ENCODE data around the gene ASCL4.

The ASCL4 gene

DNA sequence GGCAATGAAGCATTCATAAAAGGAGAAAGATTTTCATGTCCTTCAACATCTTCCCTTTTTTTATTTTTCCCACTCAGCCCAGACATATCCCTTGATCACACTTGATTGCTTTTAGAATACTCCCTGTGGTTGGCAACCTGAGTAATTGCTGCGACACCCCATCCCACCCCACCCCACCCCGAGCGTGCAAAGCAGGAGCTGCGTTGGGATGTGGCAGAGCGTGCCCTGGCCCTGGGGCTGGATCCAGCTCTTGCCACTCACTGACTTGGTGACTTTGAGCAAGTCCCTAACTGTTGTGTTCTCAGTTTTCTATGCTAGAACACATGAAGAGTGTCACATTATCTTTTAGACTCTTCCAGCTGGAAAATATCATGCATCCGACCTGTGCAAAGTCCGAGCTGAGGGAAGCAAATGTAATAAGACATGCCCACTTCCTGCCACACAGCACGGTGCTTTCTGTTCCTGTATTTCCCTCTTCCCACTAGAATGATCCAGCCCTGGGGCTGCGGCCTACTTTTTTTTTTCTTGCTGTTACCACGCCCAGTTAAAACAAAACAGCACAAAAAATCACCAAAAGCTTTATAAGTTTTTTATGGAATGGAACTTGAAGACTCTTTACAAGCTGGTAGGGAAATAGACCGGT, 4.0 kb downstream of the ASCL4 start:
- no peak for DNase-seq (ENCODE audit: low spot score)

DNA sequence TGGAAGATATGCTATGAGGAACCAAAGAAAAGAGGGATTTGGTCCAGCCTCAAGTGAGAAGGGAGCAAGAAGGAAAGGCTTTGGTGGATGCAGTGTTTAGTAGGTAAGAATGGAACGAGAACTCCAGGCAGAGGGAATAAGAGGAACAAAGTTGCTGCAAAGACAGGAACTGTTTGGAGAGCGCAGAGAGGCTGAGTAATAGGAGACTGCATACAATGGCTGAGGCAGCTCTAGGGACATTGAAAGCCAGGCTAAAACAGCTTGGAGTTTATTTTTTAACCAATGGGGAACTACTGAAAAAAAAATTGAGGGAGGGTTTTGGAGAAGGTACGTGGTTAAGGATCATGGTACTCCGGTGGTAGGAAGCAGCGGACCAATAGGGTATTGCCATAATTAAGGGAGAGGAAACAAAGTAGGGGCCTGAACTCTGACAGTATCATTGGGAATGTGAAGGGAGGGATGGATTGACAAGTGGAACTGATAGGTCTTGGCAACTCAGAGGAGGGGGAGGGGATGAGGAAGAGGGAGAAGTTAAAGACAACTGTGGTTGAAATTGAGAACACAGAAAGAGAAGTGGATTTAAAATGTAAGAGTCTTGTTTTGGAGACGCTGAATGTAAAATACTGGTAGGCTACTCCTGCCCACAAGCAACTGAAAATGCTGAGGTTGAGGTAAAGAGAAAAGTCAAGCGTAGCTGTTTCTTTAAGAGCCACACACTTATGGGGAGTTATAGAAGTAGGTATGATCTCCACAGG, 4.8 kb downstream of the ASCL4 start:
- DNase-seq (ENCODE audit: low spot score) = no peak

DNA sequence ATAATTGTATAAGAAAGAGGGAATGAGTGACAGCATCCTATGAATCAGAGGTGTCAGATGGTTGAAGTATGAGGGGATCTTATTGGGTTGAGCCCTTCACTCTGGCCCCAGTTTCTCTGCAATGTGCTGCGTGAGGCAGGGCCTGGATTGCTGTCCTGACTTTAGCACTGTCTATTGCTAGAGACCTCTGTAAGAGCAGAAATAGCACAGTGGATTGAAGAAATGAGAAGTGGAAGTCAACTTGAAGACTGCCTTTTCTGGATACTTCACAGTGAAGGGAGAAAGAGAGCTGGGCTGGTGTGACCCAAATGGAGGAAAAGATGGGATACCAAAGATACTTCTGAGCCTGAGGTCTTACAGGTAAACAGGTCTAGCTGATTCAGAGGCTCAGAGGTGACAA, 5.8 kb downstream of the ASCL4 start:
- DNase-seq (ENCODE audit: low spot score) = no peak

DNA sequence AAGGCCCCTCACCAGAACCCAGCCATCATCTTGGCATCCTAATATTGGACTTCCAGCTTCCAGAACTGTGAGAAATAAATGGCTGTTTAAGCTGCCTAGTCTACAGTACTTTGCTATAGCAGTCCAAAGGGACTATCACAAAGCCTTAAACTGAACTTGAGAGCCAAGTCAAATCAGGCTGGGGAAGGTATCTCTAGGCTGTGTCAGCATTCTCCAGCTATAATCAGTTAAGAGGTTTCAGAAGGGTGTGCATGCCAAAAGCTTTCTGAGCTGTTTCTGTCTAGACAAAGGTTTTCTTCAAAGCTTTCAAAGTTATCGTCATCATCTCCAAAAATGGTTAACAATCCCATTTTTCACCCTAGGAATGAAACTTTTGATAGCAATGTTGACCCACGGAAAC, 7.6 kb downstream of the ASCL4 start:
- DNase-seq (ENCODE audit: low spot score) = no peak

DNA sequence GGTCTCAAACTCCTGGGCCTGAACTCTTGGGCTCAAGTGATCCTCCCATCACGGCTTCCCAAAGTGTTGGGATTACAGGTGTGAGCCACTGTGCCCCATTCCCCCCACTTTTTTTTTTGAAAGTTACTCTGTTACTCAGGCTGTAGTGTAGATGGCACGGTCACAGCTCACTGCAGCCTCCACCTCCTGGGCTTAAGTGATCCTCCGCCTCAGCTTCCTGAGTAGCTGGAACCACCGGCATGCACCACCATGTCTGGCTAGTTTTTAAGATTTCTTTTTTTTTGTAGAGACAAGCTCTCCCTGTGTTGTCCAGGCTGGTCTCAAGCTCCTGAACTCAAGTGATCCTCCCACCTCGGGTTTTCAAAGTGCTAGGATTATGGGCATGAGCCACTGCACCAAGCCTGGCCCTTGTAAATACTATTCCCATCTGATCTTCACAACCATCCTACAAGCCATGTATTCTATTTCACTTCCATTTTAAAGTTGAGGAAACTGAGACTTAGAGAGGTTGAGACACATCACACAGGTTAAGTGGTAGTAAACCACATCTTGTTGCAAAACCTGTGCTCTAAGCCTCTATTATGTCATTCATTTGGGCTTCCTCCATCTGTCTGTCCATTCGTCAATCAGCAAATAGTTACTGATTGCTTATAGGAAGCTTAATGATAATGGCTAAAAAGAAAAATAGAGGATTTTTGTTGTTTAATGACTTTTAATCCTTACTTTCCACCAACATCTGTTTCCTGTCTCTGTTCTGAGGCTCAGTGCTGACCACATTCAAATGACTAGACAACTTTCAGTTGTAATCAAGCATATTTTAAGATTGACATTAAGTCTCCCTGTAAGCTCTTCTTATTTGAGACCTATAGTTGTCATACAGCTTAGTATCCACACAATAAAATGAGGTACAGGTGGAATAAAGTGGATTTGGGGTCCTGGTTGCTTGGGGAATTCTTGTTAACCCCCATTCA, 9.2 kb downstream of the ASCL4 start:
- DNase-seq (ENCODE audit: low spot score) = no peak

DNA sequence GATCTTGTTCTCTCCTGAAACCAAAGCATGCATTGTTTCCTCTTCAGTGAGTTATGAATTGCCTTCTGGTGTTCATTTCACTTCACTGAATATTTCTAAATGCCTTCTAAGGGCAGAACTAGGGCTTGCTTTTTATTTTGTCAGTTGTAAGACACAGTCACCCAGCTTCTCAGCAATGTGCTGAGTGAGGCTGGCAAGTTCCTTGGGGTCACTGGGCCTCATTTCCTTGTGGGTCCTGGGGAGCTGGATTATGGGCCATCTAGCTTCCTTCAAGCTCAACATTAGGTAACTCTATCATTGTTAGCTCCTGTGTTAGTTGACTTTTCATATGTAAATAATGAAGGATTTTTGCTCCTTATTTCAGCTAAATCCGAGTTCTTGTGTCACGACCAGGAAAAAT, 13.8 kb downstream of the ASCL4 start:
- no peak for DNase-seq (ENCODE audit: low spot score)

DNA sequence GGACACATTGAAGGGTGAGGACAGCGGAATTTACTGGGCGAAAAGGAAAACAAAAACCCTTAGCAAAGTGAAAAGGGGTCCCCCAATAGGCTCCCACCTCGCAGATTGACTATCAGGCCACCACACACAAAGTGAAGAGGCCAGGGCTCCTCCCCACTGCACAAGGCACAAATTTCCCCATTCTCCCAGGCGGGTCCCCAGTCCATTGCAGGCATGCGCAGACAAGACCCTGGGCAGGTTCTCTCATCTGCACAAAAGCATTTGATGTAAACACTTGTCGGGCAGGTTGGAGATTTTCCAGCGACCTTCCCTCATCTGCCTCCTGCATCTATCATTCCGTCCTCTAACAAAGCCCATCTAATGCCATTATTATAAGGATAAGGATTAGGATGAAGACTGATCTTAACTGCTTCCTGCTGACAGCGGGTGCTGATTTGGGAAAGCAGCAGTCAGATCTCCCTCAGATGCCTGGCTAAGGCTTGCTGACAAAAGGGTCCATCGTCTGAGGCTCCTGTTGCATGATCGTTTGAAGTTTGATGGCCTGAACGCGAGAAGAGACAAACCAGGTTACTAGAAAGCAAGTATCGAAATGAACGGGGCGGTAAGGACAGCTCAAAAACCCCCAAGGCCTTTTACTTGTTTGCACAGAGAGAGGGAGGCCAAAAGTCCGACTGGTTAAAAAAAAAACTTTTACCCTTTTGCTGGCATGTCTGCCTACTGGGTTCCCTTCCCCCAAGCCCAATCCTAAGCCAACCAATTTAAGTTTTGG, 14.4 kb downstream of the ASCL4 start:
- DNase-seq (ENCODE audit: low spot score) = no peak

DNA sequence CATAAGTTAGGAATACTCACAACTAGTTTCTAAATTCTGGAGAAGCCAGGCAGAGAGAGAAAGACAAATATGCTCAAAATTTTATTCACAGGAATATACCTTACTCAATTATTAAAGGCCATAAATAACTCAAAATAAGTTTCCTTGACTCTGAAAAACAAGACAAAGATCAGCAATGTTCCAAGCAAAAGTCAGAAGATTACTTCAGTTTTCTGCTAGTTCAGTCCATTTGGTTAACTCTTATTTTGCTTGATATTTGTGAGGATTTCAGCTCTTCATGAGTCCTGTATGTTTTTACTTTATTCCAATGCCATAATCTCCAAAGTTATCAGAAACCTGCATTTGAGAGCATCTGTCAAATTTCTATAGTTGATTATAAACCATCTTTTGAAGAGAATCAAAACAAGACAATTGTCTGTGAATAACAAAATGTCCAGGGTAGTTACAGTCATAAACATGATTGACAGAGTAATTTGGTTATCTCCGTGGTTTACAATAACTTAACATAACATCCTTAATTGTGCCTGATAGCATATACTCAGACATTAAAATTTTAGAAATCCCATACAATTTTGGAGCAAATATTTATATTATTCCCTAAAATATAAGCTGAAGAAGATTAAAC, 17.1 kb downstream of the ASCL4 start:
- no peak for DNase-seq (ENCODE audit: low spot score)

DNA sequence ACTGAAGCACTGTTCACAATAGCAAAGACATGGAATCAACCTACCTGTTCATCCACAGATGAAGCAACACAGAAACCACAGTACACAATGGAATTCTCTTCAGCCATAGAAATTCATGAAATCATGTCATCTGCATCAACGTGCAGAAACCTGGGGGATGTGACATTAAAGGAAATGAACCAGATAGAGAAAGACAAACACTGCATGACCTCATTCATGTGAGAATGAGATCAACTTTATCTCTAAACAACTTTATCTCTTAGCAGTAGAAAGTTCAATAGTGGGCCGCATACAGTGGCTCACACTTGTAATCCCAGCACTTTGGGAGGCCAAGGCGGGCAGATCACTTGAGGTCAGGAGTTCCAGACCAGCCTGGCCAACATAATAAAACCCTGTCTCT, 19.9 kb downstream of the ASCL4 start:
- no peak for DNase-seq (ENCODE audit: low spot score)

DNA sequence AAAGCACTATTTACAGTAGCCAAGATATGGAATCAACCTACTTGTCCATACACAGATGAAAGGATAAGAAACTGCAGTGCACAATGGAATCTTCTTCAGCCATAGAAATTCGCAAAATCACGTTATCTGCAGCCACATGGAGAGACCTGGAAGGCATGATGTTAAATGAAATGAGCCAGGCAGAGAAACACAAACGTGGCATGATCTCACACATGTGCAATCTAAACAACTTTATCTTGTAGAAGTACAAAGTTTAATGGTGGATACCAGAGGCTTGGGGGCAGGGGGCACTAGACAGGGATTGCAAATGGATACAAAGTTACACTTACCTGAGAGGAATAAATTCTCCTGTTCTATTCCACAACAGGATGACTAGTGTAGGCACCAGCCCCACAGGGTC, 24.1 kb downstream of the ASCL4 start:
- DNase-seq (ENCODE audit: low spot score) = no peak

DNA sequence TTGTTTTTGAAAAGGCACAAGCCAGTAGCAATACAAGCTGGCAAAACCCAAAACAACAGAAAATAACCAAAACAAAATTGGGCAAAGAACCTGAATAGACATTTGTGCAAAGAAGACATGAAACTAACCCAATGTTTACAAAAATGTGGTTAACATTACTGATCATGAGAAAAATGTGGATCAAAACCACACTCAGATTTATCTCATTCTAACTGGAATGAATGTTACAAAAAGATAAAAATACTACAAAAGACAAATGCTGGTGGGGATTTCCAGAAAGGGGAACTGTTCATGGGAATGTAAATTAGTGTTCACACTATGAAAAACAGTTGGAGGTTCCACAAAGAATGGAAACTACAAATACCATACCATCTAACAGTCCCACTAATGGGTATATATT, 26.6 kb downstream of the ASCL4 start:
- DNase-seq (ENCODE audit: low spot score) = no peak

DNA sequence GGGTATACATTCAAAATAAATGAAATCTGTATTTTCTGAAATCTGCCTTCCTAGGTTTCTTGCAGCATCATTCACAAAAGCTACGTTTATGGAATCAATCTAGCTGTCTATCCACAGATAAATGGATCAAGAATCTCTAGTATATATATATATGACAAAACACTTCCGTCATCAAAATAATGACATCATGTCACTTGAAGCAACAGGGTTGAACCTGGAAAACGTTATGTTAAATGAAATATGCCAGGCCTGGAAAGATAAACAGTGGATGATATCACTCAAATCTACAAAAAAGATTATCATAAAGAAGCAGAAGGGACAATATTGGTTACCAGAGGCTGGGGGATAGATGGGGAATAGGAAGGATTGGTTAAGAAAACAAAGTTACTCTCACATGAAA, 28.6 kb downstream of the ASCL4 start:
- DNase-seq (ENCODE audit: low spot score) = no peak

DNA sequence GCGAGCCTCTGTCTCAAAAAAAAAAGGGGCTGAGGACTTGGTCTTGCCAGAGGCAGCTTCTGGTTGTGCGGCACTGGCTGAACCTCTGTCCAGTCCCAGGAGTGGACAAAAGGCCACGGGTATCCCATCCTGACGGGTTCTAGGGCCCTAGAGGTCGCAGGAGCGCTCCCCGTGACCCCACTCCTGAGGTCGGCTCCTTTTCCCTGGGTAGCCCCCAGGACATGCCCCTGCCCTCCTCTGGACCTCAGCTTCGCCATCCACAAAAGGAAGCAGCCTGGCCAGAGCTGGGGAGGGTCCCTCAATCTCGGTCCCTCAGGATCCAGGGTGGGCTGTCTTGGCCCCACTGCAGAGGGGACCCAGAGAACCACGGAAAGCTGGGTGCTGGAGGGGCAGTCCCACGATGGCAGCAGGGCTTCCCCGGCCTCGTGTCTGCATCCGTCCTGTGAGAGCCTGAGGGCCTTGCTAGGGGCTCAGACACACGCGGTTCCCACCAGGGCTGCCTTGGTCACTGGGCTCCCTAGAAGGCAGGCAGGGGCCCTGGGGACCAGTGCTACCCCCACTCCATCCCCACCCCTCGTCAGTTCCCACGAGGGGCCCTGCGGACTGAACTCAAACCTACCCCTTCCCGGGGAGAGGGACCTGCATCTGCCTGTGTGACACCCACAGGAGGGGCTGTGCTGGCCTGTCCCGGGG, 31.1 kb downstream of the ASCL4 start:
- DNase-seq (ENCODE audit: low spot score) = no peak

DNA sequence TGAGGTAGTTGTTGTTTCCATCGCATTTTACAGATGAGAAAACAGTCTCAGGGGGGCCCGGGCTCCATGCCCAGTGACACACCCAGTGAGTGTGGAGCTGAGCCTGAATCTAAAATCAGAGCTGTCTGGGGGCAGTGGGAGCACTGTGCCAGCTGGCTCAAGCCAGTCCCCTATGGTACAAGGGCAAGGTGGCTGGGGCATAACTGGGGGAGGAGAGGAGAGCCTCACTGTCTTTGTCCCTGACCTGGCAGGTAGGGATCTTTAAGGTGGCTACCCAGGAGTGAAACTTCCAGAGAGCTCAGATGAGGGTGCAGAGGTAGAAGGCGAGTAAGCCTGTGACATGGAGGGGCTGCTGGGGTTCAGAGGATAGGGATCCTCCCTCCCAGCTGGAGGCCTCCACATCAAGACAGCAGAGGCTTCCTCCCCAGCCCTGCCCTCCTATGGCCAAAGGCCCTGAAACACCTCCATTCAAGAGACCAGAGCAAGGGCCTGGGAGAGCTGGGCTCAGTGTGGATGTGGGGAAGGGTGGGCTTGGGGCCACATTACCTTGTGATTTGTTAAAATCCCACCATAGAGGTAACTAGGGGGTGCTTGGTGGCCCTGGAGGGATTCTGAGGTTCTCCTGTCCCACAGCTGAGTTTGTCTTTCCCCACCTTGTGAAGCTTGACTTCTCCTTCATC, 33.1 kb downstream of the ASCL4 start:
- DNase-seq (ENCODE audit: low spot score) = no peak

DNA sequence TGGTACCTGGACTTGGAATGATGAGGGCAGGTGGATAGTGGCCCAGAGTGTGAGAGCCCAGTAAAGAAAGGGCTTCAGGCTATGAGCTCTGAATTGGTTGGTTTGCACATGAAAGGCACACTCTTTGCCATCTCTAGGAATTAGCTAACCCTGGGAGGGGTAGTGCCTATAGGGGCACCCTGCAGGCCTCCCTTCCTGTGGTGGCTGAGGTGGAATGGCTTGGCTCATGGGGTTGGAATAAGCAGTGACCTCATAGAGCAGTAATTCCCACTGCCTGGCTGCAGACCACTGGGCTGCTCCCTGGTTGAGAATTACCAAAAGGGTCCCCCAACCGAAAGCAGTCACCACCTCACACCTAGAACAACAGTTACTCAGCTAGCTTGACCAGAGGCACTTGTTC, 42.7 kb downstream of the ASCL4 start:
- no peak for DNase-seq (ENCODE audit: low spot score)

DNA sequence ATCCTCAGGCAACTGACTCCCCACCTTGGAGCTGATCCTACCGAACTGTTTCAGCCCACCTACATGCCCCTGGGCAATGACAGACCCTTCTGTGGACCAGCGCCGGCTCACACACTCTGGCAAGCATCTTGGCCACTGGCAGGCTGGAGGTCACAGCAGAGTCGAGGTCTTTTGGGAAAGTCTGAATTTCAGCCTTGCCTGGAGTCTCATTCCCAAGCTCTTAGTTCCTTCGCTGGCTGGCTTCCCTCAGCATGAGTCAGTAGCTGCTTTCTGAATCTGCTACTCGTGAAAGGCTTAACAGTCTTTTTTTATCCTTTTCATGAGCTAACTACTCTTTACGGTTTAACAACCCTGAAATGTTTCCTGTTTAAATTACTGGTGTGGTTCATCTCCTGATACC, 44.5 kb downstream of the ASCL4 start:
- no peak for DNase-seq (ENCODE audit: low spot score)

DNA sequence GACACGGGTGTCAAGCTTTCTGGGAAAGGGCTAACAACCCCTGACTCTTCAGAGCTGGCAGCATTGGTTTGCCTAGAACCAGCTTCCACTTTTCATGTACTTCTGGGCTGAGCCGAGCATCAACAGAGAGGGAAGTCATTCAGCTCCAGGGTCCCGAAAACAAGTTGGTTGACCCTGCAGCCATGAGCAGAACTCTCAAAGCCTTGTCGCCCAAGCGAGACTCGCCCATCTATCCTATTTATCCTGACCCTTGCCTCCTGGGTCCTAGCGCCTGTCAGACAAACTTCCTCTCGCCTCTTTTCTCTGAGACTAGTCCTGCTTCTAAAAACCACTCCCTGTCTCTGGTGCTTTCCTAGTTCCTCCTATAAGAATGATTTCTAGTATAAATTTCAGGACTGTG, 47.9 kb downstream of the ASCL4 start:
- DNase-seq (ENCODE audit: low spot score) = no peak

Measured in hematopoietic multipotent progenitor cell treated with erythropoietin and hydrocortisone succinate and interleukin-3 and kit ligand, for 15 days (in vitro differentiated cells).